ENCODE results near the gene MYBBP1A. TPM values are rescaled to one million over a fixed set of nuclear protein-coding genes. Genes with fewer than 3 reads are reported as not detected.

MYBBP1A gene
- total and polyA plus RNA-seq, 9 donors, result 12.7 to 71.4 (median 45.5) TPM

DNA sequence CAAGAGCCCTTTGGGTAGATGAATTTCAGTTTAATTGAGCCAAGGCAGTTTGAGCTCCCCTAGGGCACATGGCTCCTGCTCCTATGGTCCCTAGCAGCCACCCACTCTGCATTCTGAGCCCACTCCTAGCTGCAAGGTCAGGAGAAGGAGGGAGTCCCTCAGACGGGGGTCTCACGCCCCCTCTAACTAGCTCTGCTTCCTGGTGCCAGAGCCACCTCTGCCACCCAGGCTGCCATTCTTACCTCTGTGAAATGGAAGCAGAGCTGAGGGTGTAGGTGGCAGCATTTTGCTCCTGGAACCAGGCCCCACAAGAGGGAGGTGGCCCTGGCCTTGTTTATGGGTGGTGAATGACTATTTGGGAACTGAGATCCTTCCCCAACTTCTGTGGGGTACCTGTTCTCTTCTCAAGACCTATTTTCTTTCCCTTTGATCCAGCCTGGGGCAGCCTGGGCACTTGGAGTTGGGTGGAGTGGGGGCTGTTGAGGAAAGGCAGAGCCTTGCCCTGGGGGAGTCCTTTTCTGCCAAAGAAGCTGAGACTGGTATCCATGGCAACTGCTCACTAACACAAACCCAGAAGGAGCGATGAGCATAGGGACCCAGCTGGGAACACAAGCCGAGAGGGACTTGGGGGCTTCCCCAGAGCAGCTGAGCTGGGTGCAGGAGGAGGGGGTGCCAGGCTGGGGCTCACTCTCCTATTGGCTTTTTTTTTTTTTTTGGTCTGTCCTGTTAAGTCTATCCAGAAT, 51.7 kb downstream of the MYBBP1A start:
- no peaks in the 10 kb centered on the region for H3K36me3 ChIP-seq
- H3K27ac ChIP-seq, result no peak overlapping the region
- intact Hi-C loops (cut with DNase I), result no loop called here
- H3K9me3 ChIP-seq, result no peaks in the 10 kb centered on the region
- no peak overlapping the region for H3K4me3 ChIP-seq
- TF ChIP-seq POLR2A (IDR thresholded peaks at IDR 0.05) (no peak), CTCF (IDR thresholded peaks at IDR 0.05) (no peak), EP300 (IDR thresholded peaks at IDR 0.05) (no peak)
- no peak for DNase-seq
- H3K4me1 ChIP-seq (ENCODE audit: insufficient read depth), result peaks cover 10% of the 10 kb centered on the region
- 74 to 89% (median 82%) methylated on average over 4 of the region's 4 CpGs for WGBS, 3 donors
- H3K27me3 ChIP-seq, result no peaks in the 10 kb centered on the region

DNA sequence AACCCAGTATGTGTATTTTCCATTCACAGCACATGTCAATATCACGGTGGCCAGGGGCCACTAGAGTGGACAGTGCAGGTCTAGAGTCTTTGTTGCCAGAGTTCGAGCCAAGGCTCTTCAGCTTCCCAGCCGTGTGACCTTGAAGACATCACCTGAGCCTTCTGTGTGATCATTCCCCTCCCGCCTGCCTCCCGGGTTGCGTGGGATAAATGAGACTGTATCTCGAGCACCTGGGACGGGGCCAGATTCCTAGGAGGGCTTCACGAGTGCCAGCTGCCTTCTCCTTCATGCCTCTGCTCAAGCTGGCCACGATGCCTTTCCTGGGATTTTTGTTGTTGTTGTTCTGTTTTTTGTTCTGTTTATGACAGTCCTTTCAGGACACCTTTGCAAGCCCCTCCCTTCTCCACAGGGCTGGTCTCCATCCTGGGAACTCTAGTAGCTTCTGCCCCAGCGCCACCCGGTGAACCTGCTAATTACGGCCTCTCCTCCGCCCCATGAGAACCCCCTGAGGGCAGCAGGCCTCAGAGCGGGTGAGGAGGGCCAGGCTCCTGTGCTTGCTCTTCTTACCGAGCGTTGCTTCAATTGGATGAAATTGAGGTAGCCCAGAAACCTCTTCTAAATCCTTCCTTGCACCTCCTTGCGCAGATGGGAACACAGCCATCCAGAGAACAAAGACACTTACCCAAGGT, 52.6 kb downstream of the MYBBP1A start:
- Histone ChIP-seq H3K36me3 (no peaks in the 10 kb centered on the region), H3K4me1 (ENCODE audit: insufficient read depth) (peaks cover 11% of the 10 kb centered on the region), H3K27me3 (no peaks in the 10 kb centered on the region), H3K4me3 (no peak overlapping the region), H3K27ac (no peak overlapping the region), H3K9me3 (no peaks in the 10 kb centered on the region)
- TF ChIP-seq EP300 (IDR thresholded peaks at IDR 0.05), result no peak
- TF ChIP-seq POLR2A (IDR thresholded peaks at IDR 0.05), result no peak
- no peak for TF ChIP-seq CTCF (IDR thresholded peaks at IDR 0.05)
- no peak for DNase-seq
- WGBS, 3 donors, result 34 to 49% (median 45%) methylated on average over 18 of the region's 18 CpGs
- intact Hi-C loops (cut with DNase I), result no loop called here

DNA sequence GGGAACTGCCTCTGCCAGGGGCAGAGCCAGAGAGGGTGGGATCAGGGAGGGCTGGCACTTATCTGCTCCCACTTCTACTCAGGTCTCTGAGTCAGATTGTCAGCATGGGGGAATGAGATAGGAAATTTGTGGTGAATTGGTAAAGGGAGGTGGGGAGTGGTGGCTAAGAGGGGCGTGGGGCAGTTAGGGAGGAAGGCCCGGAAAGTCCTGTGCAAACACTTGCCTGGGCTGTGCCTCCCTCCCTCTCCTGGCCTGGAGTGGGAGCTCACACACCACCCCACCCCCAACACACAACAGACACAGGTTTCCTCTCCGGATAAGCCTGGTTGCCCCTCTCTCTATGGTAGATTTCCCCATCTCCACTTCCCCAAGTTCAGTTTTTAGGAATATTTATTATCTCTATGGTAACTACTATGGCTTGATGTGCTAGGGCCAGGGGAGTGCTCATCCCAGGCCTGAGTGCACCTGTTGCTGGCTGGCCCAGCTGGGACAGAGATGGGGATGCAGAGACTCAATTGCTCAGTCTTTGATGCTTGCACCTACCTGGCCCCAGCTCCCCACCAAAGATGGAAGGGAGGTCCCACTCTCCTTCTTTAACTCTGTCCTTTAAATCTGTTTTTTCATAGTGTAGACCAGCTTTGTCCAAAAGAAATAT, 53.8 kb downstream of the MYBBP1A start:
- no peaks in the 10 kb centered on the region for H3K27me3 ChIP-seq
- H3K9me3 ChIP-seq, result no peaks in the 10 kb centered on the region
- no peak for DNase-seq
- intact Hi-C loops (cut with DNase I), result no loop called here
- H3K4me1 ChIP-seq (ENCODE audit: insufficient read depth), result peaks cover 11% of the 10 kb centered on the region
- no peaks in the 10 kb centered on the region for H3K36me3 ChIP-seq
- TF ChIP-seq POLR2A (IDR thresholded peaks at IDR 0.05) (no peak), CTCF (IDR thresholded peaks at IDR 0.05) (no peak)
- no peak overlapping the region for H3K4me3 ChIP-seq
- WGBS, 3 donors, result 25 to 50% (median 32%) methylated on average over 3 of the region's 3 CpGs
- H3K27ac ChIP-seq, result no peak overlapping the region

DNA sequence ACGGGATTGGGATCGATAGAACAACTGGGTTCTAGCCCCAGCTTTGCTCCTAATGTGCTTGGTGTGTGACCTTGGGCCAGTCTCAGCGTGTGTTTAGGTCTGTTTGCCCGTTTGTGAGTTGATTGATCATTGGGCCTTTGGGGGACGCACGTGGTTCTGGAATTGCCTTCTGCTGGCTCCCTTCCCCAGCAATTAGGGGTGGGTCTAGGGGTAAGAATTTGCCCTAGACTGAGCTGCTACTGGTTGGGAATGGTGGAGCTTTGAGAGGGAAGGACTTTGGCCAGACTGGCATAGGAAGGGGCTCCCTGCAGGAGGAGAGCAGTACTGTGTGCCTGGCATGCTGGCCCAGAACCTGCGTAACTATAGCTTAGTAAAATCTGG, 55.0 kb downstream of the MYBBP1A start:
- Histone ChIP-seq H3K4me3 (peak overlapping the region; percentile 14), H3K4me1 (ENCODE audit: insufficient read depth) (peaks cover 11% of the 10 kb centered on the region), H3K36me3 (no peaks in the 10 kb centered on the region), H3K9me3 (no peaks in the 10 kb centered on the region), H3K27me3 (no peaks in the 10 kb centered on the region), H3K27ac (no peak overlapping the region)
- whole genome bisulfite sequencing, 3 donors, result 13 to 22% (median 14%) methylated on average over 7 of the region's 7 CpGs
- no peak for DNase-seq
- intact Hi-C loops (cut with DNase I), result no loop called here
- TF ChIP-seq POLR2A (IDR thresholded peaks at IDR 0.05) (no peak), EP300 (IDR thresholded peaks at IDR 0.05) (no peak), CTCF (IDR thresholded peaks at IDR 0.05) (no peak)
